Measurements from ENCODE around the gene UBE2I. TPM values are rescaled to one million over a fixed set of nuclear protein-coding genes. Genes with fewer than 3 reads are reported as not detected.

UBE2I gene
- total RNA-seq, 4 donors from 2014 or later = 55.4 to 110 (median 58.5) TPM

- intact Hi-C loops (cut with DNase I; ENCODE audit: low total_unique reads) = no loop called here
- 57% methylated on average over 16 of the region's 22 CpGs; no CpG with 5 or more reads in 1 of the 2 donors for WGBS, 2 donors (ENCODE audit: low coverage in 1 of 2)
- Histone ChIP-seq H3K4me1 (peaks cover 8 to 34% (median 34%) of the 10 kb centered on the region in 4 donors), H3K4me3 (peak overlapping the region in 3 of 4 donors; percentile 4 to 49 (median 9)), H3K27ac (peak overlapping the region; percentile 32 to 70 (median 59)), H3K9me3 (no peaks in the 10 kb centered on the region), H3K36me3 (no peaks in the 10 kb centered on the region), H3K27me3 (peaks cover 53% of the 10 kb centered on the region)
- no peak for DNase-seq
- TF ChIP-seq POLR2AphosphoS5 (IDR thresholded peaks at IDR 0.05) (no peak), EP300 (IDR thresholded peaks at IDR 0.05; ENCODE audit: low read depth) (no peak), POLR2A (IDR thresholded peaks at IDR 0.05) (no peak), CTCF (IDR thresholded peaks at IDR 0.05) (no peak)
- in situ Hi-C loops (cut with MboI; ENCODE audit: low pct_ligation_motif_present in 1 of 4, low pct_unique_long_range_greater_than_20kb in 1 of 4, low sequenced_read_pairs in 3 of 4) = no loop called here
Measured at GRCh38 chr16:1330931-1331711, 21.7 kb downstream of the UBE2I start.

- in situ Hi-C loops (cut with MboI; ENCODE audit: low pct_ligation_motif_present in 1 of 4, low pct_unique_long_range_greater_than_20kb in 1 of 4, low sequenced_read_pairs in 3 of 4) (no loop called here), intact Hi-C loops (cut with DNase I; ENCODE audit: low total_unique reads) (no loop called here)
- H3K36me3 ChIP-seq = no peaks in the 10 kb centered on the region
Measured at GRCh38 chr16:1331712-1332617, 22.5 kb downstream of the UBE2I start.

GRCh38 chr16:1332618-1333148, 23.2 kb downstream of the UBE2I start:
- Histone ChIP-seq H3K27me3 (peaks cover 60% of the 10 kb centered on the region), H3K4me1 (peaks cover 8 to 34% (median 34%) of the 10 kb centered on the region in 4 donors), H3K4me3 (peak overlapping the region in 3 of 4 donors; percentile 13 to 49 (median 37)), H3K27ac (peak overlapping the region; percentile 45 to 70 (median 59)), H3K9me3 (no peaks in the 10 kb centered on the region), H3K36me3 (no peaks in the 10 kb centered on the region)
- WGBS, 2 donors (ENCODE audit: low coverage in 1 of 2) = 13 to 30% methylated on average over 2 to 26 of the region's 26 CpGs
- intact Hi-C loops (cut with DNase I; ENCODE audit: low total_unique reads) (no loop called here), in situ Hi-C loops (cut with MboI; ENCODE audit: low pct_ligation_motif_present in 1 of 4, low pct_unique_long_range_greater_than_20kb in 1 of 4, low sequenced_read_pairs in 3 of 4) (no loop called here)
- TF ChIP-seq EP300 (IDR thresholded peaks at IDR 0.05; ENCODE audit: low read depth) = no peak
- no peak for TF ChIP-seq CTCF (IDR thresholded peaks at IDR 0.05)
- no peak for DNase-seq

More at GRCh38 chr16:1331712-1332617, 22.5 kb downstream of the UBE2I start:
- H3K4me1 ChIP-seq = peaks cover 8 to 34% (median 34%) of the 10 kb centered on the region in 4 donors
- H3K9me3 ChIP-seq = no peaks in the 10 kb centered on the region
- peak; percentile 88 for DNase-seq
- 0 to 5% methylated on average over 2 to 33 of the region's 34 CpGs for WGBS, 2 donors (ENCODE audit: low coverage in 1 of 2)
- peak overlapping the region; percentile 45 to 70 (median 59) for H3K27ac ChIP-seq
- peak overlapping the region in 3 of 4 donors; percentile 4 to 49 (median 9) for H3K4me3 ChIP-seq
- peaks cover 60% of the 10 kb centered on the region for H3K27me3 ChIP-seq
- TF ChIP-seq POLR2A (IDR thresholded peaks at IDR 0.05) (peak; percentile 33), EP300 (IDR thresholded peaks at IDR 0.05; ENCODE audit: low read depth) (no peak), CTCF (IDR thresholded peaks at IDR 0.05) (no peak), POLR2AphosphoS5 (IDR thresholded peaks at IDR 0.05) (peak in 2 of 3 donors; percentile 33 to 49)

Data from transverse colon (tissue), 4 donors.